OCI-LY1 (cell line): ENCODE data around the gene KCNK3.
"Not testable (repeated sequence)": the region's sequence is repeated elsewhere in the genome, so short reads cannot be mapped to it uniquely, and the experiment has no call there.

ENCODE experiments used
- EZH2 ChIP-seq: fragments of 200-600 bp; sonication (generic), shearing (Covaris generic); IDR thresholded peaks from 2 replicates; pipeline ENCODE4 v1.8.0; 2017; ENCODE audit warnings: borderline replicate concordance, mixed run types, mild to moderate bottlenecking, antibody characterized with exemption, low read length, moderate library complexity, mixed read lengths
- TF ChIP-seq, protein P1 (sequence below): fragments of 200-600 bp; sonication (generic), shearing (Covaris generic); IDR thresholded peaks from 2 replicates; pipeline ENCODE4 v1.5.1; 2017; ENCODE audit warnings: mild to moderate bottlenecking, antibody characterized with exemption, low read length, moderate library complexity, mixed read lengths

GRCh38 chr2:26749787-26750420 is 57.4 kb downstream of the KCNK3 start:
- TF ChIP-seq, protein P1, sequence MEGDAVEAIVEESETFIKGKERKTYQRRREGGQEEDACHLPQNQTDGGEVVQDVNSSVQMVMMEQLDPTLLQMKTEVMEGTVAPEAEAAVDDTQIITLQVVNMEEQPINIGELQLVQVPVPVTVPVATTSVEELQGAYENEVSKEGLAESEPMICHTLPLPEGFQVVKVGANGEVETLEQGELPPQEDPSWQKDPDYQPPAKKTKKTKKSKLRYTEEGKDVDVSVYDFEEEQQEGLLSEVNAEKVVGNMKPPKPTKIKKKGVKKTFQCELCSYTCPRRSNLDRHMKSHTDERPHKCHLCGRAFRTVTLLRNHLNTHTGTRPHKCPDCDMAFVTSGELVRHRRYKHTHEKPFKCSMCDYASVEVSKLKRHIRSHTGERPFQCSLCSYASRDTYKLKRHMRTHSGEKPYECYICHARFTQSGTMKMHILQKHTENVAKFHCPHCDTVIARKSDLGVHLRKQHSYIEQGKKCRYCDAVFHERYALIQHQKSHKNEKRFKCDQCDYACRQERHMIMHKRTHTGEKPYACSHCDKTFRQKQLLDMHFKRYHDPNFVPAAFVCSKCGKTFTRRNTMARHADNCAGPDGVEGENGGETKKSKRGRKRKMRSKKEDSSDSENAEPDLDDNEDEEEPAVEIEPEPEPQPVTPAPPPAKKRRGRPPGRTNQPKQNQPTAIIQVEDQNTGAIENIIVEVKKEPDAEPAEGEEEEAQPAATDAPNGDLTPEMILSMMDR = not testable (repeated sequence)
- TF ChIP-seq EZH2 = not testable (repeated sequence)
